ENCODE results near the gene LGALS3BP.
"Not testable (repeated sequence)": the region's sequence is repeated elsewhere in the genome, so short reads cannot be mapped to it uniquely, and the experiment has no call there.

The LGALS3BP gene

GRCh38 chr17:78962984-78963348, 16.8 kb downstream of the LGALS3BP start:
- DNase-seq (ENCODE audit: low read depth) = not testable (repeated sequence)

GRCh38 chr17:78962345-78962983, 17.3 kb downstream of the LGALS3BP start:
- no peak for DNase-seq (ENCODE audit: low read depth)

GRCh38 chr17:78961571-78961970, 18.2 kb downstream of the LGALS3BP start:
- no peak for DNase-seq (ENCODE audit: low read depth)

- no peak for DNase-seq (ENCODE audit: low read depth)
Measured at GRCh38 chr17:78960928-78961327, 18.8 kb downstream of the LGALS3BP start.

GRCh38 chr17:78959803-78960202, 19.9 kb downstream of the LGALS3BP start:
- DNase-seq (ENCODE audit: low read depth) = no peak

- DNase-seq (ENCODE audit: low read depth) = no peak
Measured at GRCh38 chr17:78958641-78959127, 21.0 kb downstream of the LGALS3BP start.

- DNase-seq (ENCODE audit: low read depth) = no peak
Measured at GRCh38 chr17:78957128-78957527, 22.6 kb downstream of the LGALS3BP start.

- no peak for DNase-seq (ENCODE audit: low read depth)
Measured at GRCh38 chr17:78956254-78956653, 23.5 kb downstream of the LGALS3BP start.

- no peak for DNase-seq (ENCODE audit: low read depth)
Measured at GRCh38 chr17:78954684-78955083, 25.0 kb downstream of the LGALS3BP start.

GRCh38 chr17:78953356-78954350, 26.1 kb downstream of the LGALS3BP start:
- no peak for DNase-seq (ENCODE audit: low read depth)

- DNase-seq (ENCODE audit: low read depth) = no peak
Measured at GRCh38 chr17:78952706-78953105, 27.0 kb downstream of the LGALS3BP start.

- DNase-seq (ENCODE audit: low read depth) = no peak
Measured at GRCh38 chr17:78951967-78952551, 27.7 kb downstream of the LGALS3BP start.

- DNase-seq (ENCODE audit: low read depth) = no peak
Measured at GRCh38 chr17:78950870-78951269, 28.9 kb downstream of the LGALS3BP start.

- no peak for DNase-seq (ENCODE audit: low read depth)
Measured at GRCh38 chr17:78947235-78948149, 32.2 kb downstream of the LGALS3BP start.

GRCh38 chr17:78946631-78947030, 33.1 kb downstream of the LGALS3BP start:
- DNase-seq (ENCODE audit: low read depth) = no peak

- no peak for DNase-seq (ENCODE audit: low read depth)
Measured at GRCh38 chr17:78946131-78946530, 33.6 kb downstream of the LGALS3BP start.

- not testable (repeated sequence) for DNase-seq (ENCODE audit: low read depth)
Measured at GRCh38 chr17:78945455-78945854, 34.3 kb downstream of the LGALS3BP start.

- no peak for DNase-seq (ENCODE audit: low read depth)
Measured at GRCh38 chr17:78944956-78945355, 34.8 kb downstream of the LGALS3BP start.

GRCh38 chr17:78944026-78944425, 35.7 kb downstream of the LGALS3BP start:
- DNase-seq (ENCODE audit: low read depth) = no peak

GRCh38 chr17:78940708-78941107, 39.0 kb downstream of the LGALS3BP start:
- DNase-seq (ENCODE audit: low read depth) = no peak

- no peak for DNase-seq (ENCODE audit: low read depth)
Measured at GRCh38 chr17:78940258-78940657, 39.5 kb downstream of the LGALS3BP start.

GRCh38 chr17:78939615-78940014, 40.1 kb downstream of the LGALS3BP start:
- DNase-seq (ENCODE audit: low read depth) = no peak
